Measurements from ENCODE around the gene ECSIT. TPM values are rescaled to one million over a fixed set of nuclear protein-coding genes. Genes with fewer than 3 reads are reported as not detected.
"Not testable (repeated sequence)": the region's sequence is repeated elsewhere in the genome, so short reads cannot be mapped to it uniquely, and the experiment has no call there.

The ECSIT gene
- total RNA-seq, 1 experiment from 2014 or later, result 29.5 TPM

DNA sequence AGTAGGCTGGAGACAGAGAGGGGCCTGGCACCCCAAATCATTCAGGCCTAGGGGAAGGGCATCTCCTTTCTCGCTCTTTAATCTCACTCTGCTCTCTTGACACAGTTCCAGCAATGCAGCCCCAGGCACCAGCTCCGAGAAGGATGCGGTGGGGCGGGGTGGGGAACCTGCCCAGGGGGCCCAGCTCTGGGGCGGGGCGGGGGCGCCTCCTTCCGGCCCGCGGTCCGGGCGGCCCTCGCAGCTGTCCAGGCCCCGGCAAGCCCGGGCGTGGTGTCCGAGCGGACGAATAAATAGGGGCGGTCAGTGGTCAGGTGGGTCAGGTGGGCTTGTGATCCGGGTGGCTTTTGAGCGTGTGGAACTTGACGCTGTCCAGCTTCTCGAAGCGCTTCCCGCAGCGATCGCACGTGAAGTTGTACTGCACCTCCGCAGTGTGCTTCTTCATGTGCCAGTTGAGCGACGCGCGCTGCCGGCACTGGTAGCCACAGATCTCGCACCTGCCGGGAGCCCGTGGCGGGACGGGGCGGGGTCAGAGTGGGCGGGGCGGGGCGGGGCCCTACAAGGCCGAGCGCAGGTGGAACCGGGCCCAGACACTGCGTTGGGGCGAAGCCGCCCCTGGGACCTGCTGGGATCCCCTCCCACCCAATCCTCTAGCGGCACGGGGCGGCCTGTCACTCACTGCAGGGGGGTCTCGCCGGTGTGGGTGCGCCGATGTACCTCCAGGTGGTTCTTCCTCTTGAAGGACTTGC is 45.4 kb downstream of the ECSIT start:
- Histone ChIP-seq H3K9me3 (replicated peaks) (peaks cover 10% of the 10 kb centered on the region), H3K4me1 (replicated peaks) (peaks cover 20% of the 10 kb centered on the region), H3K27ac (no peak overlapping the region), H3K27me3 (replicated peaks) (peaks cover 41% of the 10 kb centered on the region), H3K4me3 (no peak overlapping the region), H3K36me3 (0 out of 2 replicates have a peak, but pooled peaks cover 3% of the 10 kb centered on the region)
- no peak for DNase-seq (ENCODE audit: low read depth in 1 of 2, low spot score in 2 of 2)

DNA sequence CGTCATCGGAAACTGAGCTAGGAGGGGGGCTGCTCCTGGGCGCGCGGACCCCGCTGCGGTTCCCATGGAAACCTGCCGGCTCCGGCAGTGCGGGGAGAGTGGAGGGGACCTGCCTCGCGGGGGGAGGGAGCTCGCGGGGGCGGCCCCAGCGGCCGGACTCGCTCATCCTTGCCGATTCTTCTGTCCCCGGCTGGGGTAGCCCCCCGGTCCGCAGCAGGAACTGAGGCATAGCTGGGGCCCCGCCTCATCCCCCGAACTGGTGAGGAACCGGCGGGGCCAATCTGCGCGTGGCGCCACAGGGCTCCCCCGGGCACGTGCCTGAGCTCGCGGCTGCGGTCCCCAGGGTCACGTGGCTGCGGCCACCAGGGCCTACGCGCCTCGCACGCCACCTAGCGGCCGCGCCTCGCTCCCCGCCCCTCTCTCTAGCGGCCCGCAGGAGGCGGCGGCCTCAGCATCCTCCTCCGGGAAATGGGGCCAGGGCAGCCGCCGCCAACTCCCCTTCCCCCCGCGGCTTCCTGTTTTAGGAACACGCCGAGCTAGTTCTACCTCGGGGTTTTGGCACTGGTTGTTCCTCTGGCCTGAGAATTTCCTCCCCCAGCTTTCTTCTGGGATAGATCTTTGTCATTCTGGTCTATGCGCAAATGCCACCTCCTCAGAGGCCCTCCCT is 46.4 kb downstream of the ECSIT start:
- H3K27me3 ChIP-seq (replicated peaks), result peaks cover 42% of the 10 kb centered on the region
- H3K4me1 ChIP-seq (replicated peaks), result peaks cover 20% of the 10 kb centered on the region
- peaks cover 10% of the 10 kb centered on the region for H3K9me3 ChIP-seq (replicated peaks)
- peak; percentile 70 to 77 for DNase-seq (ENCODE audit: low read depth in 1 of 2, low spot score in 2 of 2)
- 0 out of 2 replicates have a peak, but pooled peaks cover 3% of the 10 kb centered on the region for H3K36me3 ChIP-seq
- peak overlapping the region; percentile 21 for H3K4me3 ChIP-seq
- no peak overlapping the region for H3K27ac ChIP-seq

DNA sequence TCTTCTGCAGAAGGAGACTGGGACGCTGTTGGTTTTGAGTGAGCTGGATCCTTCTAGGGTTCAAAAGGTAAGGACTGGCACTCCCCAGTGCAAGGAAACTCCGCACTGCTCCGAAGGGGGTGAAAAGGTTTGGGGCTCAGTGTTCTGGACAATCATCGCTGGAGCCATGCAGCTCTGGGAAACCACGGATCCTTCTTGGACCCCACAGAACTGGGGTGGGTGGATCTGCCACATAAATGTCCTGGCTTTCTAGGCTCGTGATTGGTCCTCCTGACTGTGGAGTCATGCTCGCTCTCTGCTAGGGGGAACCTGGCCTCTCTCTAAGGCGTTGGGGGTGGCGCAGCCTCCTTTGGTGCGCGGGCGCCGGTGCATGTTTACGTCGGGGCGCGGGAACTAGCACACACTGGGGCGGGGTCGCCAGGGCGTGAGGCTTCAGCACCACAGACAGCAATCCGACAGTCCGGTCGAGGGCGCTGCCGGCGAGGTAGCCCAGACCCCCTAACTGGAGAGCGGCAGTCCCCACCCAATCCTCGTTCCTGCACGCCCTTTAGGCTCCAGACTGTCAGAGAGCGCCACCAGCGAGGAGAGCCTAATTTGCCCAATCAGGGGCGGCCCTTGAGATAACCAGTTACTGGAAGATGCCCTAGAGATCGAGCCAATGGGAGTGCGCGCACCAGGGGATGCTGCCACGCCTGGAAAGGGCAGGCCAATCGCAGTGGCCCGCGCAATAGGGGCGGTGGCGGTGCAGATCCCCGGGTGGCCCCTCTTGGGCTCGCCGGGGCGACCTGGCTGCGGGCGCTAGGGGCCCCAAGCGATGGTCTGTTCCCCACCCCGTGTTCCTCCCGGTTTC is 47.2 kb downstream of the ECSIT start:
- Histone ChIP-seq H3K4me3 (peak overlapping the region; percentile 21), H3K4me1 (replicated peaks) (peaks cover 20% of the 10 kb centered on the region), H3K27me3 (replicated peaks) (peaks cover 42% of the 10 kb centered on the region), H3K27ac (no peak overlapping the region), H3K36me3 (0 out of 2 replicates have a peak, but pooled peaks cover 3% of the 10 kb centered on the region), H3K9me3 (replicated peaks) (peaks cover 10% of the 10 kb centered on the region)
- peak; percentile 64 for DNase-seq (ENCODE audit: low read depth in 1 of 2, low spot score in 2 of 2)

GRCh38 chr19:11480715-11481533 is 48.0 kb downstream of the ECSIT start, which contains the start of gene ELAVL3:
TSS of gene ELAVL3 (minus strand) at chr19:11481046. CDS start at chr19:11480608, 438 bp downstream.
- 0 out of 2 replicates have a peak, but pooled peaks cover 3% of the 10 kb centered on the region for H3K36me3 ChIP-seq
- H3K9me3 ChIP-seq (replicated peaks), result peaks cover 10% of the 10 kb centered on the region
- DNase-seq (ENCODE audit: low read depth in 1 of 2, low spot score in 2 of 2), result no peak
- no peak within 1 kb of the TSS; the same call in 1 of the 2 replicates for H3K4me3 ChIP-seq
- peaks cover 20% of the 10 kb centered on the region for H3K4me1 ChIP-seq (replicated peaks)
- H3K27ac ChIP-seq, result no peak within 1 kb of the TSS
- H3K27me3 ChIP-seq (replicated peaks), result peaks cover 42% of the 10 kb centered on the region

DNA sequence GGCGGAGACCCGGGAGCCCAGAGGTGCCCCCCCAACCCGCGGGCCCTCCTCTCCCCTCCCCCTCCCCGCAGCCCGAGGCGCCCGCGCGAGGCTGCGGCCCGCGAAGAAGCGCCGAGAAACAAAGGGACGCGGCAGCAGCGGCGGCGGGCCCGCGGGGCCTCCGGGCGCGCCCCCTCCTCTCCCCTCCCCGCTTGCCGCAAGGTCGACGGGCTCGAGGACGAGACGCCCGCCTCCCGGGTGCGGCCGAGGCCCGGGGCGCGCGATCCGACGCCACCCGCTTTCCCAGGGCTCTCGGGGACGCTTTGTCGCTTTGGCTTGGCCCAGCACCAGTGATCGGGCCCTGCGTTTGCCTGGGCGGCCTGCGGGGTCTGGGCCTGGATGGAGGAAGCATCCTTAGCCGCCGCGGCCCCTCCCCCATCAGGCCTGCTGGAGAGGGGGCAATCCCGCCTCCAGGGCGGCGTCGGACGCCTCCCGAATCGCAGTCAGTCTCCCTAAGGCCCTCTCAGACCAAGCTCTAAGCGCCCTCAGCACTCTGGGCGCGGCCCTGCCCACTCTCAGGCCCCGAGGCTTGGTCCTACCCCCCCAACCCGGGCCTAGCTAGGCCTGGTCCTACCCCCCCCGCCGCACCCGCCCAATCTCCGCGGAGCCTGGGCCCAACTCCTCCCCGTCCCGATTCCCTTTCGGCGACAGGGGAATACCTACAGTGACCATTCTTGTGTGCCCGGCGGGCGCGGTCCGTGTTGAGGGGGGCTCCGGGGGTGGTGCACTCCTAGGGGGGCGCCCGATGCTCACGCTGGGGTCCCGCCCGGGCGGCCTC is 48.8 kb downstream of the ECSIT start:
- no peak overlapping the region for H3K4me3 ChIP-seq
- no peak for DNase-seq (ENCODE audit: low read depth in 1 of 2, low spot score in 2 of 2)
- H3K36me3 ChIP-seq, result 0 out of 2 replicates have a peak, but pooled peaks cover 3% of the 10 kb centered on the region
- peaks cover 42% of the 10 kb centered on the region for H3K27me3 ChIP-seq (replicated peaks)
- peaks cover 10% of the 10 kb centered on the region for H3K9me3 ChIP-seq (replicated peaks)
- no peak overlapping the region for H3K27ac ChIP-seq
- peaks cover 20% of the 10 kb centered on the region for H3K4me1 ChIP-seq (replicated peaks)

DNA sequence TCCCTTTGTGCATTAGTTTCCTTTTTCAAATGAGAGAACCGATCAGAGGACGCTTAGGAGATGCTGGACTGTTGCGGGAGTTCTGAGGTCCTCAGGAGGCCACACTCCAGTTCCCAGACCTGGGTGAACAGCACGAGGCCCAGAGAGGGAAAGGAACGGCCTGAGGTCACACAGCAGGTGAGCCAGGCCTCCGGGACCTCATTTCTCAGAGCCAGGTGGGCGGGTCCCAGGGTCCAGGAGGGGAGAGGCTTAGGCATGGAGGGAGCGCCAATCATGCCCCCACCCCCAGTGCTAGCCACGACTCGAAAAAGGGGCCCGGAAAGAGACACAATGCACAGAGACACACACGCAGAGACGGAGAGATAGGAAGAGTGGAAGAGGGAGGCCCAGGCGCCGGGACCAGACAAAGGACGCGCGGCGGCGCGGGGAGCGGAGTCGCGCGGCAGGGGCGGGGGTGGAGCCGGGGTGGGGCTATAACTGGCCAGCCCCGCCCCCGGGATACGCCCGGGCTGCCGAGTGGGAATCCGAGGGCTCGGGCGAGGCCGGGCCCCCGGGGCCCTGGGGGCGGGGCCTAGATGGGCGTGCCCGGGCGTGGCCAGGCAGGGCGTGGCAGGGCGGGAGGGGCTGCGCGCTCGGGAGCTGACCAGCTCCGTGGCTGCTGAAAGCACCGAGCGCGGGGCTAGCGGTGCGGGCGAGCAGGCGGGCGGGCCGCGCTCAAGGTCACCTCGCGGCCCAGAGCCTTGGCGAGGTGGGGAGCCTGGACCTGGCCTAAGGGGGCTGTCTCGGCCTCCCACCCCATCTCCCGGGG is 49.6 kb downstream of the ECSIT start:
- no peak for DNase-seq (ENCODE audit: low read depth in 1 of 2, low spot score in 2 of 2)
- H3K9me3 ChIP-seq (replicated peaks), result peaks cover 10% of the 10 kb centered on the region
- 0 out of 2 replicates have a peak, but pooled peaks cover 3% of the 10 kb centered on the region for H3K36me3 ChIP-seq
- no peak overlapping the region for H3K4me3 ChIP-seq
- H3K27ac ChIP-seq, result no peak overlapping the region
- H3K27me3 ChIP-seq (replicated peaks), result peaks cover 42% of the 10 kb centered on the region
- peaks cover 20% of the 10 kb centered on the region for H3K4me1 ChIP-seq (replicated peaks)

GRCh38 chr19:11478167-11479089 is 50.5 kb downstream of the ECSIT start:
- Histone ChIP-seq H3K4me1 (replicated peaks) (peaks cover 20% of the 10 kb centered on the region), H3K27ac (no peak overlapping the region), H3K9me3 (replicated peaks) (peaks cover 10% of the 10 kb centered on the region), H3K4me3 (no peak overlapping the region), H3K27me3 (replicated peaks) (peaks cover 42% of the 10 kb centered on the region), H3K36me3 (0 out of 2 replicates have a peak, but pooled peaks cover 3% of the 10 kb centered on the region)
- no peak for DNase-seq (ENCODE audit: low read depth in 1 of 2, low spot score in 2 of 2)

GRCh38 chr19:11475861-11476260 is 53.1 kb downstream of the ECSIT start:
- Histone ChIP-seq H3K9me3 (replicated peaks) (0 out of 2 replicates have a peak, but pooled peaks cover 4% of the 10 kb centered on the region), H3K27me3 (replicated peaks) (peaks cover 24% of the 10 kb centered on the region), H3K4me3 (no peak overlapping the region)

DNA sequence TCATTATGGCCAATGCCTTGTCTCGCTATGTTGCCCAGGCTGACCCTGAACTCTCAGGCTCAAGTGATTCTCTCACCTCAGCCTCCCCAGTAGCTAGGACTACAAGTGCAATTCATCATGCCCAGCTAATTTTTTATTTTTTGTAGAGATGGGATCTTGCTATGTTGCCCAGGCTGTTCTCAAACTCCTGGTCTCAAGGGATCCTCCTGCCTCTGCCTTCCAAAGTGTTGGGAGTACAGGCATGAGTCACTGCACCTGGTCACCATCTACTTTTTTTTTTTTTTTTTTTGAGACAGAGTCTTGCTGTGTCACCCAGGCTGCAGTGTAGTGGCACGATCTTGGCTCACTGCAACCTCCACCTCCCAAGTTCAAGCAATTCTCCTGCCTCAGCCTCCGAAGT is 53.6 kb downstream of the ECSIT start:
- not testable (repeated sequence) for H3K4me1 ChIP-seq (replicated peaks); H3K36me3 ChIP-seq; DNase-seq (ENCODE audit: low read depth in 1 of 2, low spot score in 2 of 2); H3K4me3 ChIP-seq; H3K9me3 ChIP-seq (replicated peaks); H3K27ac ChIP-seq
- peaks cover 20% of the 10 kb centered on the region for H3K27me3 ChIP-seq (replicated peaks)

More at GRCh38 chr19:11475861-11476260, 53.1 kb downstream of the ECSIT start:
- no peaks in the 10 kb centered on the region for H3K36me3 ChIP-seq
- DNase-seq (ENCODE audit: low read depth in 1 of 2, low spot score in 2 of 2), result no peak
- H3K4me1 ChIP-seq (replicated peaks), result 0 out of 2 replicates have a peak, but pooled peaks cover 7% of the 10 kb centered on the region
- H3K27ac ChIP-seq, result no peak overlapping the region

GRCh38 chr19:11473725-11474124 is 55.2 kb downstream of the ECSIT start:
- no peak overlapping the region for H3K27ac ChIP-seq

More at GRCh38 chr19:11473725-11474124, 55.2 kb downstream of the ECSIT start:
- Histone ChIP-seq H3K27me3 (replicated peaks) (peaks cover 4% of the 10 kb centered on the region; the same call in 1 of the 2 replicates), H3K9me3 (replicated peaks) (no peaks in the 10 kb centered on the region), H3K4me3 (no peak overlapping the region), H3K4me1 (replicated peaks) (no peaks in the 10 kb centered on the region), H3K36me3 (no peaks in the 10 kb centered on the region)
- no peak for DNase-seq (ENCODE audit: low read depth in 1 of 2, low spot score in 2 of 2)
